Amygdala (tissue), 56 donors: ENCODE measurements around the gene KCTD18.

Experiments
- DNase-seq, 56 donors: peaks; one replicate each; lab custom pipeline; 2025; lab: John Stamatoyannopoulos, UW

KCTD18 gene

DNA sequence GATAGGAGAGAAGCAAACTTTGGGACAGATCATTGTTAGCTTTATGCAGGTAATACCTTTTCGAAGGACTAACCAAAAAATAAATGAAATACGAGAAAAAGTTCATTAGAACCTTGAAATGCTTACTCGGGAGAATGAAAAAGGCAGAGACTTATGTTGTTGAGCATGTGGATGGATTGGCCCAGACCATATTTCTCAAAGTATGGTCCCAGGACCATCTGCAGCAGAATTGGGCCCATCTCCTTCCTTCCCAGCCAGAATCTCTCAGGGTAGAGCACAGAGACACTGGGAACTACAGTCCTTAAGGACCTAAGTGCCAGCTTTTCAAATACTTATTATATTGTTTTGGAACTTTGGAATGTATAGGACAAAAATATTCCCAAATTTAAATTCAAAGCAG lies 50.8 kb downstream of the KCTD18 start:
- no peak for DNase-seq

DNA sequence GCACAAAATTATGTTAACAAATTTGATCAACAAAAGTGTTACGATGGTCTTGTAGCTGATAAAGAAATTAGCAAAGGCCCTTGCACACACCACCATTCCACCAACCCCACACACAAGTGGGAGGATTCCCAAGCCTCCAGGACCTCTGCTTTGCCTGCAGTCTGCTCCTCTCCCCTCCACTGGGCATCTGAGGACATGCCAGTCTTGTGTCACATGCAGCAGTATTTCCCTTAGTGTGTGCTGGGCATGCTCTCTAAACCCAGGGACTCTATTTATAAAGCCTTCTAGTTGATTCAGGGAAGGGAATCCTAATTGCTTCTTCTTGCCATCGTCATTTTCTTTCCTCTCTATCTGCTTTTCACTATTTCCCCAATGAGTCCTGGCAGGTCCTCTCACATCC lies 53.3 kb downstream of the KCTD18 start:
- DNase-seq, result no peak

DNA sequence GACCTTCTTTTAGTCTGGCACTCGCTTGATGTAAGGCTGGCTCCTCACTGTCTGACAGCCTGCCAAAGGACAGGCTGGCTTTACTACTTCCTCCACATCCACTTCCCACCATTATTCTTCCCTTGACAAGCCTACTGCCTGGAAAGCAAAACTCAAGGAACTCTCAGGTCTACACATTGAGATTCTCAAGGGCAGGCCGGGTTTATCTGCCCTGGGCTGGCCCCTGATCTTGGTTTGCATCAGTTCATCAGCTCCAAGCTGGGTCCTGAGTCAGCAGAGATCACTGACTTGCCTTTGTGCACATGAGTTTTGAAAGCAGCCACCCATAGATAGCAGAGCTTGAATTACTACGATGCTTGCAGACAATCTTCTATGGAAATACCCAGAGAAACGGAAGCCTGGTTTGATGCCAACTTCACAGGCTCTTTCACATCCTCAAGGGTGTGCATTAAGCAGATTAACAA lies 53.9 kb downstream of the KCTD18 start:
- peak in 1 of 56 donors; percentile 46 for DNase-seq

- no peak for DNase-seq
These were observed 54.7 kb downstream of the KCTD18 start for GRCh38 chr2:200454927-200455801.

DNA sequence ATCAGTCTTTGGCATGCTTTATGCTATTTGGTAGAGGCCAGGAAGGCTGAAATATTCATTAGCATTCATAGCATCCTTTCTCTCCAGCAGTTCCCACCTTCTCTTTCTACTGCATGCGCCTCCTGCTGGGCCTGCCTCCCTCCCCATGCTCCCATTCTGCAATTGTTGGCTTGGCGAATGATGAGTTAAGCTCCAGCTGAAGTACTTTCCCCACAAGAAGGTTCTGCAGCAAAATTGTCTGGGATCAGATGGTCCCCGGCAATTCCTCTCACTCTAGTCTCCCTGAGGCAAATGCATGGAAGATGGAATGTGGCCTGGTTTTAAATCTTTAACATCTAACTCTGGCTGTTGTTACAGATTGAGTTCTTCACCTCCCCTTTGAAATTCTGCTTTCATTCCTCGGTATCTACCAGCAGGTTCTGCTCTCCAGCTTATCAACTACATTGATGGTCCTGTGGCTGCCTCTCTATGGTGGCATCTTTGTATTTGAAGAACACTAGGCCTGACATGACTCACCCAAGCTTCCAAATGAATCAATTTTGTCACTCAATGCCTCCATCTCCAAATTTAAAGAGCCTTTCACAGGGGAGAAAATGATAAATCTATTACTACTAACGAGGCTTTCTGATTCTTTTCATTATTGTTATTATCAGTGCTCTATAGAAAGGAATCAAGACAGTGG lies 55.9 kb downstream of the KCTD18 start:
- DNase-seq, result no peak

DNA sequence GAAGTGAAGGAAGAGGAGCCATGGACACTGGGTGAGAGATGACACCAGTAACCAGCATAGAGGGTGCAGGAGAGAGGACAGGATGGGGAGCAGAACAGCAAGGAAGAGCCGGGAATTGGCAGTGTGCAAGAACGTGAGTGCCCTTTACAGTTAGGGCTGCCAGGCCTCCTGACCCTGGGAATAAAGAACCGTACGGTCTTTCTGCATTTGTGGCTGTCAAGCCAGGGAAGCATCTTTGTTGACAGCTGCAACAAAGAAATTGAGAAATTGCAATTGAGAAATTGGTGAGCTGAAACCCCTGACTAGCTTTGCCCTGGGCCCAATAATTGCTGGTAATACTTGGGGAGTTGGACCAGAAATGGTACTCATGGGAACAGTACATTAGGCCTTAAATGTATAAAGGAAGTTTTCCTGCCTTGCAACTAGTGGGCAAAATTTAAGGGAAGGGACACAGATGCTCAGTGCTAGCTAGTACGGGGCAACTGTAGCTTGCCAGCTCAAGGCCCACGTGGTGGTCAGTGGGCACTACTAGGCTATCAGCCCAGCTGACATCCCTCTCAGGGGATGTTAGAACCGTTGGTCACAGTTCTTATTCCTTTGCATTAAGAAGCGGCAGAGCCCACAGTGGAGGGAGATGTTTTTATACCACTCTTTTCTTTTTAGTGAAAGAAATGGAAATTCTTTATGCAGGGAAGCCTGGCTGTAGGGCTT lies 56.6 kb downstream of the KCTD18 start:
- no peak for DNase-seq

DNA sequence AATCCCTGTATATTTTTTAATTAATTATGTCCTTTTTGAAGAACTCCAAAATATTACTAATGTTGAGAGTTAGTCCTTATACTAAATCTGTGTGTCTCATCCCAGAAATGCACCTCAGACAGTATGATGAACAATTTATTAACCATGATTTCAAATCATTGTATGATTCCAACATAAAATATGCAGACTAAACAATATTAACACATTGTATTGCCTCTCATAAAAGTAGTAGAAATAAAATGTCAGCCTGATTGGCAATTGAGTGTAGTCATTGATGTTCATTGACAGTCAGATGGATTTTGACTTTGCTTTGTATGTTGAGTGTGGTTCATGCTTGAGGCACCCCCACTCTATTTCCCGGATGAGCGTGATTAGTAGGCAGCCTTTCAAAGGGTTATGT lies 57.5 kb downstream of the KCTD18 start:
- no peak for DNase-seq

DNA sequence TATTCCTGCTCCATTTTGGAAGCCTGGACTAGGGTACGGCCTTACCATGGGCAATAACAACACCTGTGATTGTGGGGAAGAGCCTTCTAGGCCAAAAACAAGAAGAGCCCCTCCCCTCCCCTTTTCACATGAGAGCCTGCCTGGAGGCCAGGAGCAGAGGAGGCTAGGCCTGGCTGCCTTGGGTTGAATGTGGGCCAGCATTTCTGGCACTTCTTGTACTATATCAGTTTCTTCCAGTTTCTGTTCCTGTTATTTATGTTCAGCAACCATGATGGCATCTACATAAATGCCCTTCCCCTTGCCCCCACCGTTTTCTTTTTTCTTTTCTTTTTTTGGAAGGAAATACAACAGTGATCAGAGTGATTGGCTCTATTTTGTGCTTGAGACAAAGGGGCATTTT lies 58.4 kb downstream of the KCTD18 start:
- no peak for DNase-seq

DNA sequence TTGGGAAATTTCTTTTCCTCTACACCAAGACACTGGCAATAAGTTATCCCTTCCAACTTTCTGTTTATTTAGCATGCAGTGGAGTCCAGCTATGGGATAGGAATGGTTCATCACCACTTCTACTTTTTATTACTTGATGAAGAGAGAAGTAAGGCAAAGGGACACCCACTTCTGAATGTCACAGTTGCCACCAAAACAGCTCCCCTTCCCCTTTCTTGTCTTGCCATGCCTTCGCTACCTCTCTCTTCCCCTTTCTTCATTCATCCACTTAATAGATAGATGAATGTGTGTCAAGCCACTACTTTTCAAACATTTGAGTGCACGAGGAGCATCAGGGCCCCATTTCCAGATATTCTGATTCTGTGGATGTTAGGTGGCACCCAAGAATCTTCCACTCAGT lies 59.6 kb downstream of the KCTD18 start:
- no peak for DNase-seq

- DNase-seq, result no peak
These were observed 60.7 kb downstream of the KCTD18 start for GRCh38 chr2:200449149-200449548.

GRCh38 chr2:200448455-200448854 lies 61.4 kb downstream of the KCTD18 start:
- no peak for DNase-seq

- DNase-seq, result no peak
These were observed 62.6 kb downstream of the KCTD18 start for GRCh38 chr2:200447139-200447855.

DNA sequence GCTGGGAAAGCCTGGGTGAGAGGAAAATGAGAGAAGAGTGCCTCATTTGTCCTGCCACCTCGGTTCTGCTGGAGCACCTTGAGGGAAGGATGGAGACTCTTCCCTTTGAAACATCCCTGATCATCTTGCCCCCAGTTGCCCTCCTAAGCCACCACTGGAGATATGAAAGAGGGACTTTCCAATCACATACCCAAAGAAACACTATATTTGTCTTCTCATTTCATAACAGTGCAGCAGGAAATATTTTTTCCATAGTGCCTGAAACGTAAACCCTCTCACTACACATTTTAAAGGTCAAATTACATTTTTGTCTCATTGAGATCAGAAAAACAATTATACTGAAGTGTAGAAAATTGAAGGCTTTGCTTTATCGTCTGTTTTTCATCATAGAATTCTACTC lies 63.3 kb downstream of the KCTD18 start:
- DNase-seq, result no peak

GRCh38 chr2:200445284-200445683 lies 64.6 kb downstream of the KCTD18 start:
- DNase-seq, result no peak

- peak in 1 of 56 donors; percentile 20 for DNase-seq
These were observed 65.3 kb downstream of the KCTD18 start for GRCh38 chr2:200444530-200444929.

- no peak for DNase-seq
These were observed 66.0 kb downstream of the KCTD18 start for GRCh38 chr2:200443916-200444315.

- DNase-seq, result no peak
These were observed 66.5 kb downstream of the KCTD18 start for GRCh38 chr2:200443376-200443775.

DNA sequence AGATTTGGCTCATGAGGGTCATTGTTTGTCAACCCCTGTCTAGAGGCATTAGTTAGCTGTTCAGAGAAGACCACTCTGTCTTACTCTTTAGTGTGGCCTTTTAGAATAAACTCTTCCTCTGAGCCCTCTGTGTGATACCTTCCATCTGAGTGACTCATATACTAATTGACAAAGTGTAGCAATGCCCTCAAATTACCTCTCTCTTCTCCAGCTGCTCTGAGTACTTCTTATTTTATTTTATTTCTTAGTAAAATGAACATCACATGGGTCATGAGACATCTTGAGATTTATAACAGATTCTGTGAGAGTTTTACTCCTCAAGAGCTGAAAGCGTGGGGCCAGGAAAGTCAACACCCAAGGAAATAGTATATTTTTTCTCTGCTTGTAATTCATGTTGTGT lies 67.4 kb downstream of the KCTD18 start:
- no peak for DNase-seq

GRCh38 chr2:200439981-200440380 lies 69.9 kb downstream of the KCTD18 start:
- no peak for DNase-seq
